GM19463 (cell line): Measurements from ENCODE around the gene PMM1.

Experiments used
- ATAC-seq: cut with Tn5 transposase; IDR thresholded peaks from one replicate; pipeline ENCODE4 v1.9.1; 2021; ENCODE audit warnings: mild to moderate bottlenecking, moderate library complexity; ENCODE audit not compliant: unreplicated experiment

The PMM1 gene

GRCh38 chr22:41539146-41540005 lies 50.3 kb downstream of the PMM1 start:
- ATAC-seq: no peak

DNA sequence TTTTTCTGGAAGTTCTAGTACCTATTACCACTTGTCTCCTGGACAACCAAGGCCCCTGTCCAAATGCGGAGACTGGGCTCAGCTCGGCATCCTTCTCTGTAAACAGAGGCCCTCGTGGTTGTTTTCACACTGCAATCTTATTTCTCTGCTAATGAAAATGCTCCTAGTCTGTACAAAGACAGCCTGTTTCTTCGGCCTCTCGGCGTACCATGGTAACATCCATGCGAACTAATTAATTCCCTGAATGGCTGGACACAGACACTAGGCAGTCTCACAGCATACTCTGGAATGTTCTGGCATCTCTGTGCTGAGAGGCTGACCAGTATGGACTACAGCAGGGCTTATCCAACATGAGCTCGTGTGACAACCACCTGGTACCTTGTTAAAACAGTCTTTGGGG lies 51.1 kb downstream of the PMM1 start:
- no peak for ATAC-seq

DNA sequence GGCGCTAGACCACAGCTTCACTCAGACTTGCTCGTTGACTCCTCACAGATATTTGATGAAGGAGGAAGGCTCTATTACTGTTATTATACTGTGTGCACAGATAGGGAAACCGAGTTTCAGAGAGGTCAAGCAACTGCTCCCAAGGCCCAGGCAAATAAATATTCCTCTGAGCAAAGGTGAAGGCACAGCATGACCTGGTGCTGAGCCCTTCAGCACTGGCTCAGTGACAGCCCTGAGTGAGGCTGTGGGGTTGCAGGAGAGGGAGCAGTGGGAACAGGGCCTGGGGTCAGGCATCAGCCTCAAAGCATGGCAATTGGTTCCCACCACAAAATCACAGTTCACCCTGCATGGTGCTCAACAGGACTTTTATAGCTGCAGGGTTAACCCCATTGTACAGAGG lies 52.4 kb downstream of the PMM1 start:
- no peak for ATAC-seq

- ATAC-seq: no peak
Measured at GRCh38 chr22:41535244-41535643, 54.4 kb downstream of the PMM1 start.

- ATAC-seq: no peak
Measured at GRCh38 chr22:41534219-41534618, 55.4 kb downstream of the PMM1 start.

DNA sequence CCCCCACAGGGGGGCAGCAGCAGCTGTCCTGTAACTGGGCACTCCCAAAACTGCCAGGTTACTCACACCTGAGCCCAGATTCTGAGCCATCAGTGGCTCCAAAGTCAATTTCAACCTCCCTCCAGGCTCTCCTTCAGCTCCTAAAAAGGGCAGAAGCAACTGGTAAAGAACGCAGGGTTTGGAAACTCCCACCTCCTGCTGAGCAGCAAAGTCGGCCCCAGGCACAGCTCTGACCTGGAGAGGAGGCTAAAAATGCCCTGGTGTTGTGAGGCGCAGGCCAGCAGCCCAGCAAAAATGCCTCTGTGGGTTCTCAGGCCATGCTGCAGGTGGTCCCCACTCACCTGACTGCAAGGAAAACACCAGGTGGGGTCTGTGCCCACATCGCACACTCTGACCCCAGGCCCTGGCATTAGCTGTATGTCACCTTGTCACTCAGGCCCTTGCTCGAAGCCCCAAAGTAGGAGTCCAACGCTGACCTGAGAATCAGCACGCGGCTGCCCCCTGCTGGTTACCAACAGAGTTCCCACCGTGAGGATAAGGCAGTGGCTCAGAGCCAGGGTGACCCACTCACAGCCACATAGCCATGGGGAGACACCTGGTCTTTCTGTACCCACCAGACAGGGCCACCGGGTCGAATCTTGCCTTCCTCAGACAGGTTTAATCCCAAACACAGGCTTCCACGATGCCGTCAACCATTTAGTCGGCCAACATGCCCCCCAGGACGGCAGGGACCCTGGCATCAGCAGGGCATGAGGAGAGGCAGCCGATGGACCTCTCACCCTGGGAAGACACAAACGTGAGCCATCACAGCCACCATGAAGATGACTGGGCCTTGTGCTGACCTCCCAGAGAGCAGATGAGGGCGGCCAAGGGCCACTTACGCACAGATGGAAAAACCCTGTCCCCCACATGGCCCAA lies 56.5 kb downstream of the PMM1 start:
- no peak for ATAC-seq

DNA sequence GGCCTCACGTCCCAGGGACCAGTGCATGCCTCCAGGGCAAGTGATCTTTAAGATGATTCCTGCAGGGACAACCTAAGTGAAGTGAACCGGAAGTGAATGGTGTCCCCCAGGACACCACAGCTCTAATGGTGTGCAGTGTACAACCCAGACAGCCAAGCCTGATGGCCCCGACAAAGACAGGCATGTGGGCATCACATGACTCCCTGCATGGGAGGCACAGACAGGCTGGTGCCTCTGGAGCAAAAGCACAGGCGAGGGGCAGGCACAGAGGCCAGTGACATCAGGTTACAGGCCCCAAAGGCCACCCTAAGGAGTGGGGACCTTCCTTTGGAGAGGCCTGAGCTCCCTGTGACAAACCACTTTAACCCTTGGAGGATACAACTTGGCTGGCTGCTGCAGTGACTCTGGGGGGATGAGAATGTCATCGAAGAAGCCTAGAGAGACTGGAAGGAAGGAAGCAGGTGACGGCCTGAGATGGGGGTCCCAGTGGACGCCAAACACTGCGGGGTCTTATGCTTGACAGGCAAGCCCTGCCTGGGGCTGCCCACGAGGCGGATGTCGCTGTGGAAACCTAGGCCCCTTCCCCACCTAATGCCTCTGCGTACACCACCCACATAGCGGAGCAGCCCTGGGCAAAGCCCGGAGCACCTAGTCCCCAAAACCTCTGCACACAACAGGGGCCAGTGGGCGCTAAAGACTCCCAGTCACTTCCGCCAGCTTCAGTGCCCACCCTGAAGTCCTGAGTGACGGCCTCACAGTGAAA lies 57.7 kb downstream of the PMM1 start:
- ATAC-seq: no peak

- ATAC-seq: no peak
Measured at GRCh38 chr22:41530890-41531714, 58.5 kb downstream of the PMM1 start.

DNA sequence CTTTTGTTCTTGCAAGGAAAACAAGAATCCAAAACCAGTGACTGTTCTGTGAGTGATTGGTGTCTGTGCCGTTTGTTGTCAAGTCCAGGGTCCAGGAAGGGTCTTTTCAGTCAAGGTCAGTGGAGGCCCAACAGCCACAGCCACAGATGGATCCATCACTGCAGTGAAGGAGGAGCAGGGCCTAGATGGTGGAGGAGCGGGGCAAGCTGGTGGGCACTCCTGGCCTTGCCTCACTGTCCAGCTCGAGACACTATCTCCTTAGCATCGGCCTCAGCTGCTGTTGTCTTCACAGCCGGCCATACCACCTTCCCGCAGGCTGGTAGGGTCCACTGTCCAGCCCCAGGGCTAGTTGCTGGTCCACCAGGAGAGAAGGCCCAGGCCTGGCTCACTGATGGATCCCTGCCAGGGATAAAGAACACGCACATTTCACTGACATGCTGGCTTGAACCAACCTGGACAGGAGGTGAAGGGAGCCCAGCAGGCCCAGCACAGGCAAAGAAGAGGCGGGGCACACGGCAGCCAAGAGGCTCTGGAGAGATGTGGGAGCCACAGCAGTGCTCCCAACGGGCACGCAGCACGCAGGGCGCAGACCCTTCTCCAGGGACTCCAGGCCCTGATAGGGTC lies 60.6 kb downstream of the PMM1 start:
- ATAC-seq: no peak

DNA sequence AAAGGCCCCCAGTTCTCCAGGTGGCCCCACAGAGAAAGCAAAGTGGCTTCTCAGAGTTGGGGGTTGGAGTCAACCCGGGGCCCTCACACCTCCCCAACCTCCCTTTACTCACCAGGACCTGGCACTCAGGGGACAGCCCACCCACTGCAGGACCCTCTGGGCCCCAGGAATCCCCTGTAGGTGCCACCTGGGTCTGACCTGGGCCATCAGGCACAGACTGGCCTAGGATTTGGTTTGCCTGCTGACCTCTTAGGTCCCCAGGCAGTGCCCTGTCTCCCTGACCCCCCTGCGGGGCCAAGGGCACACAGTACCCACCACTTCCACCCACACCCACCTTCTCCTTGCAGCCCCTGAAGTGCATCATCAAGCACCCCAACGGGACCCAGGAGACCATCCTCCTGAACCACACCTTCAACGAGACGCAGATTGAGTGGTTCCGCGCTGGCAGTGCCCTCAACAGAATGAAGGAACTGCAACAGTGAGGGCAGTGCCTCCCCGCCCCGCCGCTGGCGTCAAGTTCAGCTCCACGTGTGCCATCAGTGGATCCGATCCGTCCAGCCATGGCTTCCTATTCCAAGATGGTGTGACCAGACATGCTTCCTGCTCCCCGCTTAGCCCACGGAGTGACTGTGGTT lies 61.4 kb downstream of the PMM1 start:
- ATAC-seq: no peak
